Smooth muscle cell (in vitro differentiated cells): ENCODE measurements around the gene LGR6. TPM values are rescaled to one million over a fixed set of nuclear protein-coding genes. Genes with fewer than 3 reads are reported as not detected.
A peak's percentile ranks its signal among the peaks of the same experiment; 100 is the strongest.

Experiments
- DNase-seq: peaks from one replicate; lab custom pipeline; 2025; ENCODE audit not compliant: unreplicated experiment; lab: John Stamatoyannopoulos, UW
- H2AFZ ChIP-seq: fragments of 200-600 bp; sonication (generic); 2 replicates; pipeline ENCODE4 v1.6.0; 2016; ENCODE audit warnings: antibody characterized with exemption, low read depth, mild to moderate bottlenecking
- H3F3A ChIP-seq: fragments of 200-600 bp; sonication (generic); 2 replicates; pipeline ENCODE4 v1.6.0; 2017; ENCODE audit warnings: antibody characterized with exemption, low read depth
- H3K27ac ChIP-seq: fragments of 200-600 bp; sonication (generic); 2 replicates; pipeline ENCODE4 v1.5.1; 2016; ENCODE audit warnings: low read depth, mild to moderate bottlenecking
- H3K27me3 ChIP-seq: fragments of 200-600 bp; sonication (generic); 2 replicates; pipeline ENCODE4 v1.6.1; 2016; ENCODE audit warnings: low read depth, mild to moderate bottlenecking
- H3K36me3 ChIP-seq: fragments of 200-600 bp; sonication (generic); 2 replicates; pipeline ENCODE4 v1.5.1; 2016; ENCODE audit warnings: low read depth
- H3K4me1 ChIP-seq: fragments of 200-600 bp; sonication (generic); 2 replicates; pipeline ENCODE4 v1.5.1; 2016; ENCODE audit warnings: low read depth
- H3K4me2 ChIP-seq: fragments of 200-600 bp; sonication (generic); 2 replicates; pipeline ENCODE4 v1.6.0; 2016; ENCODE audit warnings: mild to moderate bottlenecking
- H3K4me3 ChIP-seq: fragments of 200-600 bp; sonication (generic); 2 replicates; pipeline ENCODE4 v1.5.1; 2016; ENCODE audit warnings: mild to moderate bottlenecking
- H3K79me2 ChIP-seq: fragments of 200-600 bp; sonication (generic); 2 replicates; pipeline ENCODE4 v1.6.0; 2016; ENCODE audit warnings: low read depth, mild to moderate bottlenecking
- H3K9ac ChIP-seq: fragments of 200-600 bp; sonication (generic); 2 replicates; pipeline ENCODE4 v1.6.0; 2016; ENCODE audit warnings: low read depth
- H3K9me3 ChIP-seq: fragments of 200-600 bp; sonication (generic); replicated peaks from 2 replicates; pipeline ENCODE4 v1.5.1; 2016; ENCODE audit warnings: low read depth
- H4K20me1 ChIP-seq: fragments of 200-600 bp; sonication (generic); 2 replicates; pipeline ENCODE4 v1.6.0; 2016; ENCODE audit warnings: low read depth
- WGBS: methylation state at CpG from one replicate; pipeline ENCODE4 v1.1.7; 2016; ENCODE audit warnings: low lambda C conversion rate; 5-methylcytosine and 5-hydroxymethylcytosine counted together
- polyA plus RNA-seq: library from polyadenylated mRNA; unstranded; fragments of >200 nt; fragmentation: Nextera tagmentation; extraction: Ambion mirVana; gene quantifications from 2 replicates; pipeline ENCODE4 v1.2.1, GENCODE V29; 2016
- total RNA-seq: library from RNA; depleted of rRNA; stranded (reverse); fragments of >200 nt; gene quantifications from 2 replicates; pipeline ENCODE4 v1.2.3, GENCODE V29; 2014
- TF ChIP-seq, protein P1 (sequence below): fragments of 200-600 bp; sonication (generic); IDR thresholded peaks from 2 replicates; pipeline ENCODE4 v1.5.1; 2017; ENCODE audit warnings: borderline replicate concordance, mild to moderate bottlenecking, antibody characterized with exemption; ENCODE audit not compliant: insufficient read depth, poor library complexity, severe bottlenecking

The LGR6 gene
- total and polyA plus RNA-seq, 2 experiments from 2014 or later = 1.8 to 2.9 TPM

- H3K9ac ChIP-seq = no peak overlapping the region
- TF ChIP-seq, protein P1, sequence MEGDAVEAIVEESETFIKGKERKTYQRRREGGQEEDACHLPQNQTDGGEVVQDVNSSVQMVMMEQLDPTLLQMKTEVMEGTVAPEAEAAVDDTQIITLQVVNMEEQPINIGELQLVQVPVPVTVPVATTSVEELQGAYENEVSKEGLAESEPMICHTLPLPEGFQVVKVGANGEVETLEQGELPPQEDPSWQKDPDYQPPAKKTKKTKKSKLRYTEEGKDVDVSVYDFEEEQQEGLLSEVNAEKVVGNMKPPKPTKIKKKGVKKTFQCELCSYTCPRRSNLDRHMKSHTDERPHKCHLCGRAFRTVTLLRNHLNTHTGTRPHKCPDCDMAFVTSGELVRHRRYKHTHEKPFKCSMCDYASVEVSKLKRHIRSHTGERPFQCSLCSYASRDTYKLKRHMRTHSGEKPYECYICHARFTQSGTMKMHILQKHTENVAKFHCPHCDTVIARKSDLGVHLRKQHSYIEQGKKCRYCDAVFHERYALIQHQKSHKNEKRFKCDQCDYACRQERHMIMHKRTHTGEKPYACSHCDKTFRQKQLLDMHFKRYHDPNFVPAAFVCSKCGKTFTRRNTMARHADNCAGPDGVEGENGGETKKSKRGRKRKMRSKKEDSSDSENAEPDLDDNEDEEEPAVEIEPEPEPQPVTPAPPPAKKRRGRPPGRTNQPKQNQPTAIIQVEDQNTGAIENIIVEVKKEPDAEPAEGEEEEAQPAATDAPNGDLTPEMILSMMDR = no peak
- H2AFZ ChIP-seq = no peak overlapping the region
- H3K79me2 ChIP-seq = peaks cover 38% of the 10 kb centered on the region
- no peak overlapping the region for H3K4me2 ChIP-seq
- no peaks in the 10 kb centered on the region for H3K27me3 ChIP-seq
- H3K27ac ChIP-seq = no peak overlapping the region
- WGBS = 84% methylated on average over 5 of the region's 5 CpGs
- no peak for DNase-seq
- H3K4me1 ChIP-seq = peaks cover 9% of the 10 kb centered on the region
- H3K4me3 ChIP-seq = no peak overlapping the region
- H3K9me3 ChIP-seq = no peaks in the 10 kb centered on the region
- no peaks in the 10 kb centered on the region for H3F3A ChIP-seq
- H3K36me3 ChIP-seq = no peaks in the 10 kb centered on the region
- H4K20me1 ChIP-seq = peaks cover 26% of the 10 kb centered on the region
Measured at GRCh38 chr1:202146279-202146678, 47.3 kb upstream of the LGR6 start.

DNA sequence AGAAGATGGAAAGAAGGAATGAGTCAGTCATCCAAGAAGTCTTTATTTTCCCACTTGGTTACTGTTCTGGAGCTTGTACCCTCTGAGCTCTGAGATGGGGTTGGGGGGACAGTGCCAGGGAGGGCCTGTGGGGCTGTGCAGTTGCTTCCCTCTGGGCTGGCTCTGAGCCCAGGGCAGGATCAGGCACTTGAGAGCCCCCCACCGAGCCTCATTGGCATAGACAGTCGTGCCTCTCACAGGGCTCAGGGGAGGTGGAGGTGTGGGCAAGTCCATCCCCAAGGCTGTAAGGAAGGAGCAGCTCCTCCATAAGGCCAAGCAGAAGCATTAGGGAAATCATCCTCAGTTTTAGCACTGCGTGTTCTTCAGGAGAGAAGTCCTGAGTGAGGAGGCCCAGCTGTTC lies 46.6 kb upstream of the LGR6 start:
- no peaks in the 10 kb centered on the region for H3K9me3 ChIP-seq
- H3F3A ChIP-seq = no peaks in the 10 kb centered on the region
- H3K9ac ChIP-seq = no peak overlapping the region
- WGBS = 80% methylated on average over 3 of the region's 3 CpGs
- H3K4me2 ChIP-seq = no peak overlapping the region
- H4K20me1 ChIP-seq = peaks cover 19% of the 10 kb centered on the region
- no peaks in the 10 kb centered on the region for H3K36me3 ChIP-seq
- TF ChIP-seq, protein P1 = no peak
- no peaks in the 10 kb centered on the region for H3K27me3 ChIP-seq
- H3K79me2 ChIP-seq = peaks cover 30% of the 10 kb centered on the region
- no peak overlapping the region for H3K27ac ChIP-seq
- no peak overlapping the region for H3K4me3 ChIP-seq
- no peak for DNase-seq
- peaks cover 9% of the 10 kb centered on the region for H3K4me1 ChIP-seq
- no peak overlapping the region for H2AFZ ChIP-seq

- no peaks in the 10 kb centered on the region for H3K9me3 ChIP-seq
- no peak for DNase-seq
- H4K20me1 ChIP-seq = peaks cover 5% of the 10 kb centered on the region
- TF ChIP-seq, protein P1 = no peak
- H2AFZ ChIP-seq = no peak overlapping the region
- no peaks in the 10 kb centered on the region for H3F3A ChIP-seq
- H3K4me2 ChIP-seq = no peak overlapping the region
- H3K27me3 ChIP-seq = no peaks in the 10 kb centered on the region
- no peak overlapping the region for H3K27ac ChIP-seq
- peaks cover 9% of the 10 kb centered on the region for H3K4me1 ChIP-seq
- 96% methylated on average over 4 of the region's 4 CpGs for WGBS
- H3K4me3 ChIP-seq = no peak overlapping the region
- H3K79me2 ChIP-seq = peaks cover 16% of the 10 kb centered on the region
- no peaks in the 10 kb centered on the region for H3K36me3 ChIP-seq
- no peak overlapping the region for H3K9ac ChIP-seq
Measured at GRCh38 chr1:202148391-202148790, 45.2 kb upstream of the LGR6 start.

GRCh38 chr1:202149566-202149965 lies 44.0 kb upstream of the LGR6 start:
- H3K27ac ChIP-seq = no peak overlapping the region
- 56% methylated on average over 4 of the region's 4 CpGs for WGBS
- no peaks in the 10 kb centered on the region for H3K36me3 ChIP-seq
- H3K4me1 ChIP-seq = peaks cover 9% of the 10 kb centered on the region
- H3K9me3 ChIP-seq = no peaks in the 10 kb centered on the region
- no peak for DNase-seq
- no peaks in the 10 kb centered on the region for H3F3A ChIP-seq
- peak overlapping the region; percentile 36 for H3K4me2 ChIP-seq
- TF ChIP-seq, protein P1 = no peak
- H3K4me3 ChIP-seq = no peak overlapping the region
- H4K20me1 ChIP-seq = no peaks in the 10 kb centered on the region
- H3K79me2 ChIP-seq = peaks cover 6% of the 10 kb centered on the region
- no peak overlapping the region for H3K9ac ChIP-seq
- H3K27me3 ChIP-seq = no peaks in the 10 kb centered on the region
- H2AFZ ChIP-seq = no peak overlapping the region
